Stimulated activated CD4-positive, alpha-beta T cell treated with anti-CD3 and anti-CD28 coated beads, Interleukin-2, amount 100 ng/mL, for 4 hours (primary cell): Measurements from ENCODE around the gene CENPU.
A peak's percentile ranks its signal among the peaks of the same experiment; 100 is the strongest.
"Not testable (repeated sequence)": the region's sequence is repeated elsewhere in the genome, so short reads cannot be mapped to it uniquely, and the experiment has no call there.

ENCODE experiments used
- DNase-seq: peaks from one replicate; pipeline ENCODE4 v3.0.0-alpha.2; 2020; ENCODE audit warnings: low read depth

The CENPU gene

GRCh38 chr4:184752496-184753275 lies 18.8 kb upstream of the CENPU start:
- no peak for DNase-seq

GRCh38 chr4:184751585-184751956 lies 17.7 kb upstream of the CENPU start:
- no peak for DNase-seq

- DNase-seq: no peak
These were observed 17.2 kb upstream of the CENPU start for GRCh38 chr4:184750926-184751584.

GRCh38 chr4:184748251-184748652 lies 14.4 kb upstream of the CENPU start:
- DNase-seq: no peak

- DNase-seq: no peak
These were observed 13.3 kb upstream of the CENPU start for GRCh38 chr4:184747034-184747830.

GRCh38 chr4:184745831-184746795 lies 12.2 kb upstream of the CENPU start:
- peak; percentile 70 for DNase-seq

GRCh38 chr4:184744236-184744635 lies 10.3 kb upstream of the CENPU start:
- no peak for DNase-seq

GRCh38 chr4:184743650-184744049 lies 9.8 kb upstream of the CENPU start:
- DNase-seq: no peak

- not testable (repeated sequence) for DNase-seq
These were observed 7.8 kb upstream of the CENPU start for GRCh38 chr4:184741651-184742050.

GRCh38 chr4:184740980-184741391 lies 7.1 kb upstream of the CENPU start:
- DNase-seq: no peak

GRCh38 chr4:184739575-184739974 lies 5.7 kb upstream of the CENPU start:
- DNase-seq: not testable (repeated sequence)

- no peak for DNase-seq
These were observed 862 bp upstream of the CENPU start for GRCh38 chr4:184734758-184735157.

- no peak for DNase-seq
These were observed 1.8 kb downstream of the CENPU start for GRCh38 chr4:184732126-184732525.

- DNase-seq: no peak
These were observed 2.8 kb downstream of the CENPU start for GRCh38 chr4:184731056-184731455.

- no peak for DNase-seq
These were observed 4.0 kb downstream of the CENPU start for GRCh38 chr4:184729946-184730345.

- no peak for DNase-seq
These were observed 5.0 kb downstream of the CENPU start for GRCh38 chr4:184728858-184729257.

- DNase-seq: no peak
These were observed 6.5 kb downstream of the CENPU start for GRCh38 chr4:184727430-184727829.

- DNase-seq: no peak
These were observed 11.1 kb downstream of the CENPU start for GRCh38 chr4:184722798-184723197.

- no peak for DNase-seq
These were observed 12.6 kb downstream of the CENPU start for GRCh38 chr4:184721254-184721653.

- DNase-seq: no peak
These were observed 14.5 kb downstream of the CENPU start for GRCh38 chr4:184719407-184719806.

GRCh38 chr4:184715526-184715925 lies 18.4 kb downstream of the CENPU start:
- DNase-seq: no peak

GRCh38 chr4:184713887-184714286 lies 20.0 kb downstream of the CENPU start:
- no peak for DNase-seq
